RKO (cell line): ENCODE measurements around the gene IGF2R.

Source experiments
- DNase-seq: peaks from one replicate; pipeline ENCODE4 v3.0.0-alpha.2; 2016; ENCODE audit warnings: low spot score

The IGF2R gene

DNA sequence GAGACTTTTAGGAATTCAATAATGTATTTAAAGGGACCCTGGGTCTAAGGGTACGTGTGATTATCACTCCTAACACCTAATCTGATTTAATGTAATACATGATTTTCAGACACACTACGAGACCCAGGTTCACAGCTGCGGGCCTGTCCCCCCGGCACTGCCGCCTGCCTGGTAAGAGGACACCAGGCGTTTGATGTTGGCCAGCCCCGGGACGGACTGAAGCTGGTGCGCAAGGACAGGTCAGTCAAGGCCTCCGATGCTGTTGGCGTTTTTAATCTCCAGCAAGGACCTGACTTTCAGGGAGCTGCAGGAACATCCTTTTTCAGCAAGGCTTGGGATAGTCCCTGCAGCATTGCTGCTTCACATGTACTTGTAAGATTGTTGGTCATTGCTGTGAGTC, 58.2 kb downstream of the IGF2R start:
- DNase-seq, result peak; percentile 19

DNA sequence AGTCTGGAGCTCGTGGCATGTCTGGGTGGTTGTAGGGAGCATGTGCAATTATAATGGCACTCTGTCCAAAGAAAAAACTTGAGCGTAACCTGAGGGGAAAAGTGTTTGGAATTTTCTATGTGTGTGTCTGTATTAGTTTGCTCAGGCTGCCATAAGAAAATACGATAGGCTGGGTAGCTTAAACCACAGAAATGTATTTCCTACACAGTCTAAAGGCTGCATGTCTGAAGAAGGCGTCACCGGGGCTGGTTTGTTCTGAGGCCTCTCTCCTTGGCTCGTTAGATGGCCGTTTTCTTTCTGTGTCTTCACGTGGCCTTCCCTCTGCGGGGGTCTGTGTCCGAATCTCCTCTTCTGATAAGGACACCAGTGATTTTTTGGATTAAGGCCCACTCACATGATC, 59.0 kb downstream of the IGF2R start:
- no peak for DNase-seq

DNA sequence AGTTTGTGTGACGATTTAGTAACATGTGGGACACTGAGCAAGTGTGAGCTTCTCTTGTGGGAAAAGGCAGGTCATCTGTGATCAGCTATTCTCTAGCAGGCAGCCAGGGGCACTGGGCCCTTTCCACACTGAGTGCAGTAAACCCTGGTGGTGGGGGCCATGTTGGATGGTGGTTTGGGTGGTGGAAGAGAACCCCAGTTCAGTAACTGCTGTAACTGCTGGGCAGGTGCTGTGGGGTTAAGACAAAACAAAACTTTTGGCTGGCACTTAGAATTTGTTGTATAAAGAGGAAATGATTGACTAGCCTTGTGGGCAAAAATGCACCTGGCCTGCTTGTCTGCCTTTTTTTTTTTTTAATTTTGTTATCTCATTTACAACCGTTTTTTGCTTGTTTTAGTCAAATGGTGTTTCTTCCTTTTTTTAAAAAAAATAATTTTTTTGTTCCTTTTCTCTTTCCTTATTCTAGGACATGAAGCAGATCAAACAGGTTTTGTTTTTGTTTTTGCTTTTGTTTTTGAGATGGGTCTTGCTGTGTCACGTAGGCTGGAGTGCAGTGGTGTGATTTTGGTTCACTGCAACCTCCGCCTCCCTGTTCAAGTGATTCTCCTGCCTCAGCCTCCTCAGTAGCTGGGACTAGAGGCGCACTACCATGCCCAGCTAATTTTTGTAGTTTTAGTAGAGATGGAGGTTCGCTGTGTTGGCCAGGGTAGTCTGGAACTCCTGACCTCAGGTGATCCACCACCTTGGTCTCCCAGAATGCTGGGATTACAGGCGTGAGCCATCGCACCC, 59.8 kb downstream of the IGF2R start:
- no peak for DNase-seq

DNA sequence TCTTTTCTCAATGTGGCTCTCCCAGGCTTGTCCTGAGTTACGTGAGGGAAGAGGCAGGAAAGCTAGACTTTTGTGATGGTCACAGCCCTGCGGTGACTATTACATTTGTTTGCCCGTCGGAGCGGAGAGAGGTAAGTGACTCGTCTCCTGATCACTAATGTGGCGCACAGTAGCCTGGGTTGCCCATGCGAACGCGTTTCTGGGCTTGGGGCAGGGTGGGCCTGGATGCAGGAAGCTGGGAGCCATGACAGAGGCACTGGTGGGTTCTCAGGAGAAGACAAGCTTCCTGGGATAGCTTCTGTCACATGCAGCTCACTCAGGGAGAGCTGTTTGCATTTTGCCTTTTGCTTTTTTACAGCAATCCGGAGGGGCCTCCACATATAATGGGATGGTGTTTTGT, 60.6 kb downstream of the IGF2R start:
- no peak for DNase-seq

DNA sequence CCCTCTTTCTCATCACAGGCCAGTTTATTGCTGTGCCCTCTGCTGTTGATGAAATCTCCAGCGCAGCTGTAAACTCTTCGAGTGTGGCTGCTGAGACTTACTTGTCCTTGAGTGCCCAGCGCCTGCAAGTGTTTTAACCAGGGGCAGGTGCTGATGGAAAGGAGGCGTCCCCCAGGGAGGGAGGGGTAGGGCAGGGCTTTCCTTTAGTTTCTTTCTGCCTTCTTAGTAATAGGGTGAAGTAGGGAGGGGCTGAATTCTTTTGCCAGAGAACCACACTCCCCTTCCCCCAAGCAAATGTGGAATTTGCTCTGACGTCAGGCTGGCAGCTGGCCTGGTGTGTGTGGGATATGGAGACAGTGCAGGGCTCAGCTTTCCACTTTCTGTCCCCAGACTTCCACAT, 61.2 kb downstream of the IGF2R start:
- DNase-seq, result no peak

DNA sequence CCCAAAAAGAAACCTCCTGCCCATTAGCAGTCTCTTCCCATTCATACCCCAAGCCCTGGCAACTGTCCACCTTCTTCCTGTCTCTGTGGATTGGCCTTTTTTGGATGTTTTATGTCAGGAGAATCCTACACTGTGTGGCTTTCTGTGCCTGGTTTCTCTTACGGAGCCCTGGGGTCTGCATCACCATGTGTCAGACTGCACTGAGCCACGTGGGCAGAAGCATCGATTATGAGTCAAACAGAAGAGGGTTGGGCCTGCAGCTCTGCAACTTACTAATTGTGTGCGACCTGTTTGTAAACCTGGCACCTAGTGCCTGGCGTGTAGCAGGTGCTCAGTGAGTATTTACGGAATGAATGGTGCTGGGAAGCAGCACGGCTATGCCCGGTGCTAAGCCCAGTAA, 62.6 kb downstream of the IGF2R start:
- peak; percentile 68 for DNase-seq

DNA sequence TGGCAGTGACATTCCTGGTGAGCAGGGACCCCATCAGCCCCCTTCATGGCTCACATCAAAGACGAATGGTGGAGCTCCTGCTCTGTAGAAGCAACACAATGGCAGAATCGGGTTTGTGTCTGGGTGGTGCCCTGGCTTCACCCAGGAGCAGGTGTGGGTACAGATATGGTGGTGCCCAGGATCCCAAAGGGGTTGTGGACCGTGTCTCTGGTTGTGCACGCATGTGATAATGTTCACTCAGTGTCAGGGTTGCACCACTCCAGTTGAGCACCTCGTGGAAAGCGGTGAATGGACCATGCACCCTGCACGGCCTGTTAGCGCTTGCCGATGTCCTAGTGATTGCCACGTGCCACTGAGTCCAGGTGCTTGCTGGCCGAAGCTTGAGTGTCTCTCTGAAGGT, 63.0 kb downstream of the IGF2R start:
- no peak for DNase-seq

DNA sequence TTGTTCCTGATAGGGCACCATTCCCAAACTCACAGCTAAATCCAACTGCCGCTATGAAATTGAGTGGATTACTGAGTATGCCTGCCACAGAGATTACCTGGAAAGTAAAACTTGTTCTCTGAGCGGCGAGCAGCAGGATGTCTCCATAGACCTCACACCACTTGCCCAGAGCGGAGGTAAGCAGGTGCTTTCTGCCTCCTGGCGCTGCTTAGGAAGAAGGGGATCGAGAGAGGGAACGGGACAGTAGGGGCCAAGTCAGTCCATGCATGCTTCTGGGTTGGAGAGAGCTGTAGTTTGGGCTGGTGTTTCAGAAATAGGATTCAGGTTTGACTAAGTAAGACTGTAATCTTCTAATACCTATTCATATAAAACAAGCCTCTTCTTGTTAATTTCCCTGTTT, 63.7 kb downstream of the IGF2R start:
- no peak for DNase-seq

DNA sequence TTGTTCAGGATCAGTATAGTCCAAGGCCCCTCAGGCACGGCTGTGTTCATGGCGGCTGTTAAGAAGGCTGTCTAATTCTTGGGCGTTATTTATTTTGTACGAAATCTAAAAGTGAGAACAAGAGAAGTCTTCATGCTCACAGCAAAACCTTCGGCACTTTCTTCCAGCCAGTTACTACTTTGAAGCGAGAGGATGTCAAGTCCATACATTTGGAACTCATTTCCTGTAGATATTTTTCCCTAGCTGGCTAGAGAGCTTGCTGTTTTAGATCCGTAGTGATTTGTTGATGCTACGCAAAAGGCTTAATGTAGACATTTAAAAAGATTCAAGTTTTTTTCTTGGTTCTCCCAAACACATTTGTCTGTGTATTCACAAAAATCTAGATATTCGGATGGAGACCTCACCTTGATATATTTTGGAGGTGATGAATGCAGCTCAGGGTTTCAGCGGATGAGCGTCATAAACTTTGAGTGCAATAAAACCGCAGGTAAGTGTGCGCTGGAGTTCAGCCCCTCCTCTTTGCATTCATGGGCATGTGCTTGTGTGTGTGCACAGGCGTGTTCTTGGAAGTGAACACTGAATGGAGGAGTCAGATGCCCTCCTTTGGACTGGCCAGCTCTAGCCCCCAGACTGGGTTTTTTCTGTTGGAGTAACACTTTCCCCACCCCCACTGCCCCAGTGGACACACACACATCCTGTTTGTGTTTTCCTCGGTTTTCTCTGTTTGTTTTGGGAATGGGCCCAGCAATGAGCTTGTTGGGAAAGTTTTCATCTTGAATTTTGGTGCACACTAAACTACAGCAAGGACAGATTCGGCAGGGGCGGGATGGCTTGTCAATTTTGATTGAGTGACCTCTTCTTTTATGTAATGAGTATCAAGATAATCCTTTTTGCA, 65.4 kb downstream of the IGF2R start:
- no peak for DNase-seq

DNA sequence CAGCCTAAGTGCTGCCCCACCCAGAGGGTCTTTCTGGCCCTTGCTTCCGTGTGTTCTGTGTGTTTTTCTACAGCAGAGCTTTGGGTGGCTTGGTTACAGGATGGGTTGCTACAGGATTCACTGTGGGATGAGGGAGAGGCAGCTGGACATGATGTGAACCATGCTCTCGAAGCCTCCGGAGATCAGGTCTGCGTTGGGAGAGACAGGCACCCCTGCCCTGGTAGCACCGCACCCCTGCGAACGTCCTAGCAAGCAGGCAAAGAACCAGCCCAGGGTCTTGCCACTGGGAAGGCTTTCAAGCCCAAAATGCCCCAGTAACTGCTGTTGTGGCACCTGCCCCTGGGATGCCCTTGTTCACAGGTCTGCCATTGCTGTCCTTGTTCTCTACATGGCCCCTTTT, 66.4 kb downstream of the IGF2R start:
- no peak for DNase-seq

DNA sequence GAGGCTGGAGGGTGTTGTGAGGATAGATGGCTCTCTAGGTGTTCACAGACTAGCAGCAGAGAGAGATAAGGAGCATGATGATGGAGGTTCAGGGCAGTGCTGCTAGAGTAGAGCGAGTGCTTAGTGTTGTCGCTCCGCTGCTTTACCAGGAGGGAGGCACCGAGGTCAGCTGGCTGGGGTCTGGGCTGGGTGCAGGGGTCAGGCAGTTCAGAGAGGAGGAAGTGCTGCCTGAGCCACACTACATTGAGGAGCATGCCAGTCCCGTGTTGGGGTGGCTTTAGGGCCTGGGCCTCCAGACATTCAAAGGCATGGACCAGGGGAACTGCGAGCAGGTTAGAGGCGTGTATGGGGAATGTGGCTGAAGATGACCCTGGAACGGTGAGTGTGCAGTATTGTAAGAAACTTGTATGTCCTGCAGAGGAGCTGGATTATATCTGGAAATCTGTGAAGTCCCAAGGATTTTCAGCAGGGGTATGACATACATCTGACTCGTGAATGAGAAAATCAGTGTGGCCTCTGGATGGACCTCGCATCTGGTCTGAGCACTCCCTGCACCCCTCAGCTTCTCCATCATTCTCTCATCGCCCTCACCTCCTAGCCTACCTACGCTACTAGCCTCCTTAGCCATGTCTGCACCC, 66.9 kb downstream of the IGF2R start:
- no peak for DNase-seq

DNA sequence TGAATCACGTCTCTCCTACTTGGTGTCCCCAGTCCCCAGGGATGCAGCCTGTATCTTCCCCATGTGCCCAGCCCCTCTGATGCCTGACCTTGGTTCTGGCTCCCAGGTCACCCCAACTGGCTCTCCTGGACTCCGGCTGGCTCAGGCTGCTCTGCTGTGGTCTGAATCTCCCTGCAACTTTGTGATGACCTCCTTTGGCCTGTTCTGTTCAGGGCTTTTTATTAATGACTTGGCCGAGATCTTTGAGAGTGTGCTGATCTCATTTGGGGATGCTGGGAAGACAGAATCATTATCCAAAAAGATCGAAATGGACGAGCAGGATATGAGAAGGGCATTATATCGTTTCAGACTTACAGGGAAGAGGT, 67.4 kb downstream of the IGF2R start:
- no peak for DNase-seq

DNA sequence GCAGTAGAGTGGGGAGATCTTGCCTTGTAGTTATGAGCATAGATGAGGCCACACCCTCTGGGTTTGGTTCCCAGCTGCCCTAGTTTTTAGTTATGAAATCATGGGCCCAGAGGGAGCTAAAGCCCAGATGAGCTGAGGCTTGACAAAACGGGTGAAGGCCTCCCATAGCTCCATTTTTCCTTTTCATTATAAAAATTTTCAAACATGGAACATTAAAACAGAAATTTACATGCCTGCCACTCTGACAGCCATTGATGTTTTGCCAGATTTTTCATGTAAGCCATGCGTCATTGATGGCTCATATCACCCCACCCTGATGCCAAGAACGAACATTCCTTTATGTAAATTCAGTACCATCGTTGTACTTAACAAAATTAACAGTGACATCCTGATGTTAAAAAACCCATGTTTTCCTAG, 67.9 kb downstream of the IGF2R start:
- peak; percentile 68 for DNase-seq

DNA sequence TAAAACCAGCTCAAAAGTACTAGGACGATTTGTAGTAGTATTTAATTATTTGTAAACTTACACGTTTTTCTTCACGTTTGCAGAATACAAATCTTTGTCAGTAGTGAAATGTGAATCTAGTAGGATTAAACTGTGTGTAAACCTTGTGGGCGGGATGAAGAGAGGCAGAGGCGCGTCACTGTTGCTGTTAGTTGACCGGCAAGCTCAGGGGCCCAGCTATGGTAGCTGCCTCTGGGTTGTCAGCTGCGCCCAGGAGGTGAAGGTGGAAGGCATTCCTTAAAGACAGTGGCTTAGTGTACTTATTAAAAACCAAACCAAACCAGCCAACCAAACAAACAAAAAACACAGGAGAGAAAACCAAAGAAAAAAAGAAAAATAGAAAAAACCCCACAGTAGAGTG, 69.6 kb downstream of the IGF2R start:
- no peak for DNase-seq

DNA sequence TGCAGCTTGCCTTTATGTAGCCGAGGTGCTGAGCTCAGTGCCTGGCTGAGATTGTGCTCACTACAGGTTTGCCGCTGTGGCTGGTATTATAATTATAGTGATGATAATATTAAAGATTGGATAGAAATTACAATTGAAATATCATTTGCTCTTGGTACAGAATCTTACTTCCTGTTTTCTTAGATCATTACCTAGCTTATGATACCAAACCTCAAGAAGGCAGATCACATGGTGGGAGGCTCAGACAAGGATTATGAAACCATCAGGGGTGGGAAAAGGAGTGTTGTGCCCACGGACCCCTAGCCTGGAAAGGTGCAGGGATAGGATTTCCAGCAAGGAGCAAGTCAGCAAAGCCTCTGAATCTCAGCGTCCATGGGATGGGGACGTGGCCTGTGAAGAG, 70.6 kb downstream of the IGF2R start:
- no peak for DNase-seq

DNA sequence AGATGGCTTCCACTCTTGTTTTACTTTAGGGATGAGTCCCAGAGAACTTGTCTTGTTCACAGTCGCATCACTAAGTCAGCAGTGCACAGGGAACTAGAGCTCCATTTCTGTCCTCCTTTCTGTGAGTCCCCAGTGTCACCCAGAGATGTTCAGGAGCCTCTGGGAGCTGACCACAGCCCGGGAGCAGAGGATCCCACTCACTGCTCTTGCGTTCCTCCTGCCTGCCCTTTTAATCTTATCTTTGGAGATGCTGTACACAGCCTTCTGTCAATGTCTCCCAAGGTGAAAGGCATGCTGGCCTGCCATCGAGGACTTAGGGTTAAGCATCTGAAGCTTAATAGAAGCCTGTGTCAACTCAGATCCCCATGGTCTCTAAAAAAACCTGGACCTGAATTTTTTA, 71.2 kb downstream of the IGF2R start:
- DNase-seq, result no peak

DNA sequence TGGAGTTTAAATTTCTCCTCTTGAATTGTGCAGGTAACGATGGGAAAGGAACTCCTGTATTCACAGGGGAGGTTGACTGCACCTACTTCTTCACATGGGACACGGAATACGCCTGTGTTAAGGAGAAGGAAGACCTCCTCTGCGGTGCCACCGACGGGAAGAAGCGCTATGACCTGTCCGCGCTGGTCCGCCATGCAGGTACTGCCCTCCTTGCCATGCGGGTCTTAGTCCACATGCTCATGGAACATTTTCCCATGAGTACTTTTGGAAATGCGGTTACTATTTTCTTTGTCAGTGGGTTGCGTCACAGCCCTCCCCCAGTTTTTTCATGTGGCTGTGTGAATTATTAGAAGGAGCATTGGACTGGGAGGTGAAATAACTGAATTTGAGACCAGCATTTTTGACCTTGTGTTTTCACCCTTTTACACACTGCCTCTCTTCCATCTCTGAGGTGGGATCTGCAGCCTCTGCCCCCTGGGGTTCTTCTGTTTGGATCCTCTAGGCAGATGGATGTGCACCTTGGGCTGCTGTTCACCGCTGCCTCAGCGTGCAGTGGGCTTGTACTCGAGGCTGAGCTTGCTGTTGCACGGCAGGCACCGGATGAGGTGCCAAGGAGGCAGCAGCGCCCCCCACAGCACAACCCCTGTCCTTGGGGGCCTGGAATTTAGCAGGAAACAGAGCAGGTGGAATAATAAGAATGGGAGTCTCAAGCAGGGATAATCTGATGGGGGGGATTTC, 71.8 kb downstream of the IGF2R start:
- DNase-seq, result no peak

DNA sequence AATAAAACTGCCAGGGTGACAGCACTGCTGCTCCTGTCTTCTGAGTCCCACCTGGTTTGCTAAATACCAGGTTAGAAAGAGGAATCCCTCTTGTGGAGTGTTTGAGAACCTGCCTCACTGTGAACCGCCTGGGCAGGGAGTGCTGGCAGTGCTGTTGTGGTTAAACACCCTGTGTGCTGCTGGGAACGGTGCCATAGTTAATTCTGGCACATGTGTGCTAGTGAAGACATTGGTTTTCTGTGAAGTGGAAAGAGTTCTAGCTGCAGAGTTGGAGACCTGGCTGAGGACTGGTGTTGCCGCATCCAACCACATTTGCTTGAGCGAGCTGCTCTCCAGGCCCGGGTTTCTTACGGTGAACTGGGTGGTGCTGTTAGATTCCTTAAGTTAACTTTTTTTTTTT, 72.7 kb downstream of the IGF2R start:
- DNase-seq, result no peak

DNA sequence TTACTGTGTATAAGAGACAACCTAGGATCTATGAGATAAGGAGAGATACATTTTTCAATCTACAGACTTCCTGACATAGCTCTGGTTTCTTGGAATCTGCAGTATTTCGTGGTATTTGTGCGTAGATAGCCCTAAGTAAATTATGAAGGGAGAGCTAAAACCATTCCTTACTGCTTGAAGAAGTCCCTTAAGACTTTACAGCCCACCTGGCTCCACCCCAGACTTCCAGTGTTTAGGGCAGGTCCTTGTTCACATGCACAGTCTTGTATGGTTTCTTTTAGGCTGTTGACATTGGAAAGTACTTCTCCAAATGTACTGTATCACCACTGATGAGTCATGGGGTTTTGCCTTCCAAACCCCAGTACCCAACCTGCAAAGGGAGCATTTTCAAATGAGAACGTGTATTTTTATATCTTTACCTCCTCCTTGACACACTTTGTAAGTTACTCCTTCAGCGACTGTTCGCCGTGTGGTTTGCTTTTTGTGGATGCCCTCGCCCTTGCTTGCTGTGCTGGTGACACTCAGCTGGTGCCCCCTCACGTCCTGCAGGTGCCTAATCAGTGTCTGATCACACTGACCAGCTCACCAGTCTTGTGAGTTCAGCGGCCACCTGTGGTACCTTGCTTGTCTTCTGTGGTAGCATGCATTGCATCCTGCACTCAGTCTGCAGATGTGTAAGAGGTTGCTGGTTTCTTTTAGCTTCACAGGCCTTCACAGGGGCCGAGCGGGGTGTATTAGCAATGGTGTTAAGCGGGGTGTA, 73.3 kb downstream of the IGF2R start:
- no peak for DNase-seq

DNA sequence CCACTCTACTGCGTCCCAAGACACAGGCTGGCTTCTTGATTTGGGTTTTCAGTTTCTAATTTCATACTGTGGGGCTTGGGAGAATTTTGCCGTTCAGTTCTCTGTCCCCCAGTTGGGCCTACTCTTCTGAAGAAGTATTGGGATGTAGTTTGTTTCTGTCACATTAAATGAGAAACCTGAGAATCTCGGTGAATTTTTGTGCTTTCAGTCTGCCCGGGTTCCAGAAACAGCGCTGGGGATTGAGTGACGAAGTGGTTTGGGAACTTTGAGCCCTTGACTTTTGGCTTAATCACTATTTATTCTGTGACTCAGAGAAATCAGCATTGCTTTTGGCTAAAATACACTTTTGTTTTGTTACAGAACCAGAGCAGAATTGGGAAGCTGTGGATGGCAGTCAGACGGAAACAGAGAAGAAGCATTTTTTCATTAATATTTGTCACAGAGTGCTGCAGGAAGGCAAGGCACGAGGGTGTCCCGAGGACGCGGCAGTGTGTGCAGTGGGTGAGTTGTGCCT, 74.0 kb downstream of the IGF2R start:
- no peak for DNase-seq

DNA sequence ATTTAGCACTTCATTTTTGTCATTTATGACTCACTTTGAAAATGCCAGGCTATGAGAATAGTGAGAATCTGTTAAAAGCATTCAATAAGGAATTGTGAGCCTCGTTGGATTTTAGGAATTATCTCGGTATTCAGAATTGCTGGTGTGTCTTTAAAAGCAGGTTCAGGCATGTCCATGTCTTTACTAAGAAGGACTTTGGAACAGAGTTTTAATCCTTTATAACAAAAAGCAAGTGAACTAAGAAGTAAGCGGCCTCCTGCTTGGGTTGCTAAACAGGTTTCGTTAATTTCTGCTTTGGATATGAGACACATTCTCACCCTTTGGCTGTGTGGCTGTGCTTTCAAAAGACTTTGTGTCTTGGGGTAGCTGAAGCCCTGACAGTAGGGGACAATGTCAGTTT, 74.9 kb downstream of the IGF2R start:
- no peak for DNase-seq
